ENCODE measurements around the gene PDE9A.

Gene PDE9A

DNA sequence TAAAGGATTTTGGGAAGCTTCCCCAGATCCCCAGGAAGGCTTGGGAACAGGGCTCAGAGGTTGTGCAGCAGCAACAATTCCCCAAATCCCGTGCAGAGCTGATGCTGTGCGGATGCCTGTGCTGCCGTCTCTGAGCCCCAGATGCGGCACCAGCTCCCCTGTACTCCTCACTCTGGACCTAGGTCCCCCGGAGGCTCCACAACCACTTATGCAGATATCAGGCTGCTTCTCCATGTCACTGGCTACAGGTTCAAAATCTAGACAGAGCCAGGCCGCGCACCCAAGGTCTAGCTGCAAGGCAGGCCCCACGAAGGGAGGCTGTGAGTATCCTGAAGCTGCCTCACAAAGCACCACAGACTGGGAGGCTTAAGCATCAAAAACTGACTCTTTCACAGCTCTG lies 81.6 kb downstream of the PDE9A start:
- H3K27me3 ChIP-seq (ENCODE audit: control insufficient read depth, insufficient read depth, low read length) = no peaks in the 10 kb centered on the region
- H3K9me3 ChIP-seq (ENCODE audit: control insufficient read depth, insufficient read depth, low read length) = no peaks in the 10 kb centered on the region
- H3K4me3 ChIP-seq (ENCODE audit: low read depth, low read length) = no peak overlapping the region
- peaks cover 28% of the 10 kb centered on the region for H3K36me3 ChIP-seq (ENCODE audit: control insufficient read depth, insufficient read depth, low read length)
- no peak overlapping the region for H3K9ac ChIP-seq (ENCODE audit: low read depth, low read length)
- peaks cover 7% of the 10 kb centered on the region for H3K4me1 ChIP-seq (ENCODE audit: control insufficient read depth, insufficient read depth, low read length)

DNA sequence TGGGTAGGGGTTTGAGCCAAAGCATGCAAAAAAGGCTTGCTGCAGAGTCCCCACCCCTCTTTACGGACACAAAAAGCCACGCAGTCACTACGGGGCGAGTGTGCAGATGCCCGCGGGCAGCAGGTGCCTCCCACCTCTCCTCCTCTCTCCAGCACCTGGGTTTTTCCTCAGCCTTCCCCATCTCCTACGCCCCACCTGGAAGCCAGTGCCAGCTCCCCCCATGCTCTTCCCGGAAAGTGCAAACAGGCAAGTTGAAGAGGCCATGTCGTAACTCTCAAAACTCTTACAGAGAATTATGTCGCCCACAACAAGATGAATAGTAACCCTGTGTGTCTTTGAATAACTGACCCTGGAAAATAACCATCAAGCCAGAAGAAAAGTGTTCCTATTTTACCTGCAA lies 82.5 kb downstream of the PDE9A start:
- Histone ChIP-seq H3K9ac (ENCODE audit: low read depth, low read length) (no peak overlapping the region), H3K4me3 (ENCODE audit: low read depth, low read length) (no peak overlapping the region), H3K9me3 (ENCODE audit: control insufficient read depth, insufficient read depth, low read length) (no peaks in the 10 kb centered on the region), H3K27me3 (ENCODE audit: control insufficient read depth, insufficient read depth, low read length) (no peaks in the 10 kb centered on the region), H3K36me3 (ENCODE audit: control insufficient read depth, insufficient read depth, low read length) (peaks cover 29% of the 10 kb centered on the region), H3K4me1 (ENCODE audit: control insufficient read depth, insufficient read depth, low read length) (peaks cover 7% of the 10 kb centered on the region)

DNA sequence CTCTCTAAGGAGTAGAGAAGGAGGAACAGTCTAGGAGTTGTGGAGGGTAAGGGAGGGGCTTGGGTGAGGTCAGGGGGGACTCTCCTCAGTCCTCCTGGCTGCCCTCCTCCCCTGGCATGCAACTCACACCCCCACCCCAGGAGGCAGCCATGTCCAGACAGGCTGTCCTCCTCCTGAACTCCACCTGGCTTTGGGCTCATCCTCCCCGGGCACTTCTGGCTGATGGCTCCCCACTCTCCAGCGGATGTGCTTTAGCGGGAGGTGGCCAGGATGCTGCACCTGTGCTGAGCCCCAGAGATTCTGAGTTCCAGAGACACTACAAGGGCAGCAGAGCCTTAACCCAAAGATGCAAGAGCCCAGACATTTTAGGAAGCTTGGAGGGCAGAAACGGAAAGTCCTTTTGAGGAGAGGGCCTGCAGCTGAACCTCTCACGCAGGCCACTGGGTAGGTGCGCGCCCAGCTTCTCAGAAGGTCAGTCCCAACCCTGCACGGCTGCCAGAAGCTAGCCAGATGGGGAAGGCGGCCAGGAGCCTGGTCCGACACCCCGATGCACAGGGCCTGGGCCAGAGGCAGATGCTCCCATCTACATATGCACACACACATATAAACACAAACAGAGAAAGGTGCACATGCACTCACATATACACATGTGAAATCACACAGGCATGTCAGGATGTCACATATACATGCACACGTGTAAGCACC lies 83.4 kb downstream of the PDE9A start:
- peaks cover 34% of the 10 kb centered on the region for H3K36me3 ChIP-seq (ENCODE audit: control insufficient read depth, insufficient read depth, low read length)
- H3K4me1 ChIP-seq (ENCODE audit: control insufficient read depth, insufficient read depth, low read length) = peaks cover 7% of the 10 kb centered on the region
- H3K4me3 ChIP-seq (ENCODE audit: low read depth, low read length) = no peak overlapping the region
- no peak overlapping the region for H3K9ac ChIP-seq (ENCODE audit: low read depth, low read length)
- H3K27me3 ChIP-seq (ENCODE audit: control insufficient read depth, insufficient read depth, low read length) = no peaks in the 10 kb centered on the region
- H3K9me3 ChIP-seq (ENCODE audit: control insufficient read depth, insufficient read depth, low read length) = no peaks in the 10 kb centered on the region

DNA sequence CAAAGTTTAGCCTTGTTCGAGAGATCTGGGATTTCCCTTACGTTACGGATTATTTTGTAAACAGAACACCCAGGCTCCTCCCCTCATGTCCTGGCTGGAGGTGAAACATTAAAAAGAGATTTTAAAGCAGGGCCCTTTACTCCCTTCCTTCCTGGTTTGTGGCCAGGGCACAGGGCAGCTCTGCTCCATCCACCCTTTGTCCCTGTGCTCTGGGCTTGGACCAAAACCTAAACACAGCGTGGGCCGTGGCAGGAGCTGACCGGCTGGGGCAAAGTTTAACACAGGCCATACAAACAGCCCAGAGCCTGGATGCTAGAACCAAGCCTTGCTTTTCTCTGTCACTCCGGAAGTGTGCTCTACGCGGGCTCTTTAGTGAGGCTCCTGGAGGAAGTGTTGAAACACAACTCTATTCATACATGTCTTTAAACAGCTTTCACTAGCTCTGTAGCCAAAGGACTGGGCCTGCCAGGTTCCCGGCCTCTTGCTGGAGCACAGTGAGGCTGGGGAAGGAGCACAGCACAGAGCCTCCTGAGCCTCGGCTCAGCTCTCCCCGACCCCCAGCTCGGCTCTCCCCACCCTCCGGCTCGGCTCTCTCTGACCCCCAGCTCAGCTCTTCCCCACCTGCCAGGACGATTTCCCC lies 84.7 kb downstream of the PDE9A start:
- Histone ChIP-seq H3K27me3 (ENCODE audit: control insufficient read depth, insufficient read depth, low read length) (no peaks in the 10 kb centered on the region), H3K9ac (ENCODE audit: low read depth, low read length) (peak overlapping the region; percentile 8), H3K9me3 (ENCODE audit: control insufficient read depth, insufficient read depth, low read length) (no peaks in the 10 kb centered on the region), H3K36me3 (ENCODE audit: control insufficient read depth, insufficient read depth, low read length) (peaks cover 34% of the 10 kb centered on the region), H3K4me3 (ENCODE audit: low read depth, low read length) (no peak overlapping the region), H3K4me1 (ENCODE audit: control insufficient read depth, insufficient read depth, low read length) (peaks cover 5% of the 10 kb centered on the region)

DNA sequence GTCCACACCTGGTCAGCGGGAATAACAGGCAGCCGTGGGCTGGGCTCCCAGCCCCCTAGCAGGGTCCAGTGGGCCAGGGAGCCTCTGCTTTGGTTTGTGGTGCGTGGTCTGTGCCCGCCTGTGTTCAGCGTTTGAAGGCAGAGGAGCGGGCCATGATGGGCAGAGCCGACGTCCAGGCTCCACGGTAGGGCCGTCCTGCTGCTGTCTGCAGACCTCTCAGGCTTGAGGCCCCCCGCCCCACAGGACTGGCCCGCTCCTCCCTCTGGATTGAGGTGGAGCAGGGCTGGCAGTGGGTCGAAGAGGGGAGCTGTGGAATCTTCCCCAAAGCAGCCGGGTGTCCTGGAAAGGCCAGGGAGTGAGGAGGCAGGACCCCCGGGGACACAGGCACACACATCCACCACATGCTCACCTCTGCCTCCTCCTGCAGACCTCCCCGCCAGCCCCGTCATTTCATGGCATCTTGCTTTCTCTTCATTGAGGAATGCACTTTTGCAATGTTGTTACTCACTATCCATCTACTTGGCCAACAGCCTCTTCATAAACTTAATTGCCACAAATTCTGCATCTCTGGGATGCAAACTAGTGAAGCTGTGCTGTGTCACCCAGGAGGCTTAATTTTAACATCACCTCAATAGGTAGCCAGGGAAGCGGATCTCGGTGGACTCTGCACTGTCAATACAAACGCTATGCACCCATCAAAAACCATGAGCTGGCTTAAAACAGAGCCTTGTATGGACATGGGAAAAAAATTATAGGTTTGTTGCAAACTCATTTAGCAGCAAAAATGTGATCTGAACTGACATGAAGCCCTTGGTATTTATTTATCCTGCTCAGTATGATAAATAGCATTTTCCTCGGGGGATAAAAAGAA lies 85.9 kb downstream of the PDE9A start:
- no peak overlapping the region for H3K4me3 ChIP-seq (ENCODE audit: low read depth, low read length)
- H3K4me1 ChIP-seq (ENCODE audit: control insufficient read depth, insufficient read depth, low read length) = no peaks in the 10 kb centered on the region
- no peaks in the 10 kb centered on the region for H3K27me3 ChIP-seq (ENCODE audit: control insufficient read depth, insufficient read depth, low read length)
- H3K9ac ChIP-seq (ENCODE audit: low read depth, low read length) = no peak overlapping the region
- H3K9me3 ChIP-seq (ENCODE audit: control insufficient read depth, insufficient read depth, low read length) = no peaks in the 10 kb centered on the region
- peaks cover 37% of the 10 kb centered on the region for H3K36me3 ChIP-seq (ENCODE audit: control insufficient read depth, insufficient read depth, low read length)

DNA sequence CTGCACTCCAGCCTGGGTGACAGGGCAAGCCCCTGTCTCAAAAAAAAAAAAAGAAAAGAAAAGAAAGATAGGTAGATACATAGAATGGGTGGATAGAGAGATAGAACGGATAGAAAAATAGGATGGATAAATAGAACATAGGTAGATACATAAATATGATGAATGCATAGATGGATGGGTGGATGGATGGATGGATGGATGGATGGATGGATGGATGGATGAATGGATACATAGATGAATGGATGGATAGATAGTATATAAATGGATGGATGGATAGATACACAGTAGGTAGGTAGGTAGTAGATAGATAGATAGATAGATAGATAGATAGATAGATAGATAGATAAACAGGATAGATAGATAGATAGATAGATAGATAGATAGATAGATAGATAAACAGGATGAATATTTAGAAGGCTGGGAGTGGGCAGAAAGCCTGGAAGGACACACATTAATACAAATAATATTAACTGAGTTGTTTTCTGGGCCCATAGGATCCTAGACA lies 87.0 kb downstream of the PDE9A start:
- Histone ChIP-seq H3K4me1 (ENCODE audit: control insufficient read depth, insufficient read depth, low read length) (no peaks in the 10 kb centered on the region), H3K9ac (ENCODE audit: low read depth, low read length) (no peak overlapping the region), H3K4me3 (ENCODE audit: low read depth, low read length) (no peak overlapping the region), H3K27me3 (ENCODE audit: control insufficient read depth, insufficient read depth, low read length) (no peaks in the 10 kb centered on the region), H3K9me3 (ENCODE audit: control insufficient read depth, insufficient read depth, low read length) (no peaks in the 10 kb centered on the region), H3K36me3 (ENCODE audit: control insufficient read depth, insufficient read depth, low read length) (peaks cover 33% of the 10 kb centered on the region)

DNA sequence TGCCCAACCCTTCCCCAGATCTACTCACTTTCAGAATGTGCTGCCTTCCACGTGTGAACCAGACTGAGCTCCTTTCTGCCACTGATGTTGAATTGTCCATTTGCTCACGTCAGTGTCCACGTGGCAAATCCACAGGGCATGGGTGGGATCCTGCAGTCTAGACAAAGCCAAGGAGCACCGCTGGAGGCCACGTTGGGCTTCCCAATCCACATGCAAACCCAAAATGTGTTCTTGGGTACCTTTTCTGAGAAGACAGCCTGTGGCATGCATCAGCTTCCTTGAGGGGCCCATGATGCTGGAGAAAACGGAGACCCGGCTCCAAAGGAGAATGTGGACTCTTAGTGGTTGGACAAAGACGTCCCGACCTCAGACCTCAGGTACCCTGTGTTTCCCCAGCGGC lies 87.6 kb downstream of the PDE9A start:
- Histone ChIP-seq H3K9ac (ENCODE audit: low read depth, low read length) (no peak overlapping the region), H3K36me3 (ENCODE audit: control insufficient read depth, insufficient read depth, low read length) (peaks cover 30% of the 10 kb centered on the region), H3K27me3 (ENCODE audit: control insufficient read depth, insufficient read depth, low read length) (no peaks in the 10 kb centered on the region), H3K4me1 (ENCODE audit: control insufficient read depth, insufficient read depth, low read length) (no peaks in the 10 kb centered on the region), H3K9me3 (ENCODE audit: control insufficient read depth, insufficient read depth, low read length) (no peaks in the 10 kb centered on the region), H3K4me3 (ENCODE audit: low read depth, low read length) (no peak overlapping the region)

DNA sequence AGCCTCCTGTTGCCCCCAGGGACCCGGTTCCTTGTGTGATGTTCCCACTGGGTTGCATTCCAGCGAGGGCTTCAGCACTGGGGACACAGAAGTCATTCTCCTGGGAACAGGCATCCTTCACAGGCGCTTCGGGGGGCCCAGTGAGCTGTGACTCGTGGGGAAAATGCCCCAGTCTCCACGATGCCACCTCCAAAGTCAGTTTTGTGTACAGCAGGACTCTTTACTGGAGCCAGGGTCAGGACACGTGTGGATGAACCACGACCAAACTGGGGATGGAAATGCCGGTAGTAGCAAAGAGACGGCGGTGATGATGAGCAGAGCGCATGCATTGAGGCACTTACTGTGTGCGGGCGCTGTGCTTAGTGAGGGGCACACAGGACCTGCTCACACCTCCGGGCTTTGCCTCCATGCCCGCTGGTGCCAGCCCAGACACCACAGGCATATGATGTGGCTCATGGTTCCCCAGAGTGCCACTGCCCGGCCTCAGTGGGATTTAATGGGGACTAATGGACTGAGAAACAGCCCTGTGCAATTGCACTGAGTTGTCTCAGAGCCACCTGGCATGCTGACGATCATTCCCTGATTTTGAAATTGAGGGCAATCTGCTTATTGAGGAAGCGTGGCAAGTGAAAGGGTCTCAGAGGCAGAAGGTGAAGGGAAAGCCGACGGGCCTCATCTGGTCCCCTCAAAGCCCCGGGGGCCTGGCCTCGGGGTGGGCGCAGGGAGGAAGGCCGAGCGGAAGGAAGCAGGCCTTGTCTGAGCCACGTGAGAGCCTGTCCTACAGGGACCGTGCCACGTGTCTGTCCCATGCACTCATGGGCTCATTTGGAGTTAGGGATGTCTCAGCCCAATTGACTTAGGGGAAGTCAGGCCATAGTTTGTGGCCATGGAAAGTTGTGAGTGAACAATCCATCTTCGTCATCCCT lies 91.4 kb downstream of the PDE9A start:
- Histone ChIP-seq H3K4me1 (ENCODE audit: control insufficient read depth, insufficient read depth, low read length) (no peaks in the 10 kb centered on the region), H3K4me3 (ENCODE audit: low read depth, low read length) (no peak overlapping the region), H3K27me3 (ENCODE audit: control insufficient read depth, insufficient read depth, low read length) (no peaks in the 10 kb centered on the region), H3K9ac (ENCODE audit: low read depth, low read length) (no peak overlapping the region), H3K36me3 (ENCODE audit: control insufficient read depth, insufficient read depth, low read length) (peaks cover 28% of the 10 kb centered on the region), H3K9me3 (ENCODE audit: control insufficient read depth, insufficient read depth, low read length) (no peaks in the 10 kb centered on the region)

DNA sequence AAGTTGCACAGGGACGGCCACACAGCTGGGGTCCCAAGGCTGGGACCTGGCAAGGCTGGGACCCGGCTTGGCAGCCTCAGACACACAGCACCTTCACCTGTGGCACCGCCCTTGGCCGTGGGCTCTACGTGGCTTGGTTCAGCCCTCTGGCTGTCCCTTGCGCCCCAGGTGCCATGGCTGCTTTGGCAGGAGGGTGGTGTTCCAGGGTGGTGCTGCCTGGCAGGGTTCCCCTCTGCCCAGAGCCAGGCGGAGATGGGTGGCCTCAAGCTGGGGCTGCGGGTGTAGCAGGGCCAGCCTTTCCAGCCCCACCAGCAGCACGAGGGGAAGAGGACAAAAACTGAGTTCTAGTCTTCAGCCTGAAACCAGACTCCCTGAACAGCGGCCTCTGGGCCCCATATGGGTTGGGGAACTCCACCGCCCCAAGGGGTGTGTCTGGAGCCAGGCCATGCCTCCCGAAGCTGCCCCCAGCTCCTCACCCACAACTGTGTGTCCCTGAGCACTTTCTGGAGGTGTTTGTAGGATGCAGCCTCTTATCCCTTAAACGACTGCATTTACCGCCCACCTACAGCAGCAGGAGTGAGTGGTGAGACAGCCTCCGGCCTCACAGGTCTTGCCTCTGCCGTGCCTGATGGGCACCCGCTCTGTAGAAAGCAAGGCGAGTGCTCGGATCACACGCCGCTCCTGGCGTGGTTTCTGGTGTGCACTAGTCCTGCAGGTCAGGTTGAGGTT lies 92.3 kb downstream of the PDE9A start:
- Histone ChIP-seq H3K9ac (ENCODE audit: low read depth, low read length) (no peak overlapping the region), H3K27me3 (ENCODE audit: control insufficient read depth, insufficient read depth, low read length) (no peaks in the 10 kb centered on the region), H3K4me3 (ENCODE audit: low read depth, low read length) (no peak overlapping the region), H3K36me3 (ENCODE audit: control insufficient read depth, insufficient read depth, low read length) (peaks cover 28% of the 10 kb centered on the region), H3K9me3 (ENCODE audit: control insufficient read depth, insufficient read depth, low read length) (no peaks in the 10 kb centered on the region), H3K4me1 (ENCODE audit: control insufficient read depth, insufficient read depth, low read length) (no peaks in the 10 kb centered on the region)

DNA sequence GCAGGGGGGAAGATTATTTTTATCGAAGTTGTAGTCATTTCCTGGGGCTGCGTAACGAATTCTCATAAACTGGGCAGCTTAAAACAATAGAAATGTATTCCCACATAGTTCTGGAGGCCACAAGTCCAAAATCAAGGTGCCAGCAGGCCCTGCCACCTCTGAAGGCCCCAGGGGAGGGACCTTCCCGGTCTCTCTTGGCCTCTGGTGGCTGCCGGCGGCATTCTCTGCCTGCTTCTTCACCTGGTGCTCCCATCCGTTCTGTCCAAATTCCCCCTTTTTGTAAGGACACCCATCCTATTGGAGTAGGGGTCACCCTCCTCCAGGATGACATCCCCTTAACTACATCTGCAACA lies 92.8 kb downstream of the PDE9A start:
- Histone ChIP-seq H3K36me3 (ENCODE audit: control insufficient read depth, insufficient read depth, low read length) (peaks cover 25% of the 10 kb centered on the region), H3K4me1 (ENCODE audit: control insufficient read depth, insufficient read depth, low read length) (no peaks in the 10 kb centered on the region), H3K27me3 (ENCODE audit: control insufficient read depth, insufficient read depth, low read length) (no peaks in the 10 kb centered on the region), H3K9ac (ENCODE audit: low read depth, low read length) (no peak overlapping the region), H3K4me3 (ENCODE audit: low read depth, low read length) (no peak overlapping the region), H3K9me3 (ENCODE audit: control insufficient read depth, insufficient read depth, low read length) (no peaks in the 10 kb centered on the region)
